ENCODE measurements around the gene COLEC11.

- TF ChIP-seq EZH2 (IDR thresholded peaks at IDR 0.05; ENCODE audit: borderline replicate concordance) (no peak), CTCF (IDR thresholded peaks at IDR 0.05; ENCODE audit: poor library complexity) (no peak), EZH2phosphoT487 (IDR thresholded peaks at IDR 0.05; ENCODE audit: low read depth, severe bottlenecking, unreplicated experiment) (no peak)
These were observed 2.7 kb downstream of the COLEC11 start for GRCh38 chr2:3597567-3597966.

All from hepatocyte (in vitro differentiated cells).